HEK293 (cell line): ENCODE measurements around the gene ARHGEF28.

Experiments used
- IKZF3 ChIP-seq: fragments of 450-650 bp; IDR thresholded peaks from 2 replicates; pipeline ENCODE4 v1.5.0; 2018; ENCODE audit warnings: missing biosample characterization, mild to moderate bottlenecking, missing genetic modification characterization, moderate library complexity
- ZBTB8A ChIP-seq: fragments of 450-650 bp; formaldehyde crosslinking; IDR thresholded peaks from 2 replicates; pipeline ENCODE4 v1.5.1; 2016; ENCODE audit warnings: missing biosample characterization, missing genetic modification characterization
- ZFHX2 ChIP-seq: fragments of 450-650 bp; formaldehyde crosslinking; conservative IDR thresholded peaks from 2 replicates; pipeline ENCODE4 v1.5.1; 2016; ENCODE audit warnings: missing biosample characterization, missing genetic modification characterization
- ZNF184 ChIP-seq: fragments of 450-650 bp; IDR thresholded peaks from 2 replicates; pipeline ENCODE4 v1.5.1; 2018; ENCODE audit warnings: missing biosample characterization, mild to moderate bottlenecking, missing genetic modification characterization
- ZNF23 ChIP-seq: fragments of 450-650 bp; formaldehyde crosslinking; IDR thresholded peaks from 2 replicates; pipeline ENCODE4 v1.5.1; 2016; ENCODE audit warnings: missing biosample characterization, missing genetic modification characterization, borderline replicate concordance
- ZNF274 ChIP-seq, 2 experiments: fragments of 200-500 bp in 1 of 2; fragments of 450-650 bp in 1 of 2; sonication (Bioruptor generic) in 1 of 2; formaldehyde crosslinking in 1 of 2; IDR thresholded peaks; 2 replicates each; pipeline versions ENCODE4 v1.5.1 to v1.6.1; 2014 to 2016; ENCODE audit warnings: borderline replicate concordance in 1 of 2, inconsistent platforms in 1 of 2, low read length in 1 of 2, missing biosample characterization in 1 of 2, missing genetic modification characterization in 1 of 2
- ZNF610 ChIP-seq: fragments of 450-650 bp; formaldehyde crosslinking; IDR thresholded peaks from 2 replicates; pipeline ENCODE4 v1.5.1; 2016; ENCODE audit warnings: missing biosample characterization, missing genetic modification characterization, borderline replicate concordance
- ZNF624 ChIP-seq: fragments of 450-650 bp; formaldehyde crosslinking; IDR thresholded peaks from 2 replicates; pipeline ENCODE4 v1.5.1; 2017; ENCODE audit warnings: missing biosample characterization, missing genetic modification characterization
- ZNF768 ChIP-seq: fragments of 450-650 bp; formaldehyde crosslinking; IDR thresholded peaks from 2 replicates; pipeline ENCODE4 v1.5.1; 2018; ENCODE audit warnings: missing biosample characterization, mild to moderate bottlenecking, missing genetic modification characterization
- TF ChIP-seq, protein P1 (sequence below): fragments of 450-650 bp; formaldehyde crosslinking; IDR thresholded peaks from 2 replicates; pipeline ENCODE4 v1.5.1; 2016; ENCODE audit warnings: missing biosample characterization, missing genetic modification characterization
- TF ChIP-seq, protein P2 (sequence below): fragments of 450-650 bp; formaldehyde crosslinking; IDR thresholded peaks from 2 replicates; pipeline ENCODE4 v1.5.1; 2016; ENCODE audit warnings: missing biosample characterization, missing genetic modification characterization

DNA sequence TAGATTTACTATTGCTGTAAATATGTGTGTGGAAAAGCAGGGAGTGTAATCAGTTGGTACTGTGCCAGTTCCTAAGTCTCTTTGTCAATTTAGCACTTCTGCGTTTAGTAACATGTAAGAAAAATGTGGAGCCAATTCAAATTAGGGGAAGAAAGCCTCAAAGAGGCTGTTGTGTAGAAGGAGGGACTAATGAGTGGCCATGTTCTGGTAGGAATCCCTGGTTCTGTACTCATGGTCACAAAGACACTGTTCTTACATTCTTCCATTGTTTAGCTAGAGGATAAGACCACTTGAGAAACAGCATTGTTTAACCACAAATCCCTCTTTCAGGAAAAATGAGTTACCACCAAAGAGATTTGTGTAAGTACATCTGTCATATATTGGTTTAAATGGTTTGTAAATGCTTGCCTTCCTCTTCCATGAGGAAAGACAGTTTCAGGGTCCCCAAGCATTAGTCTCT is 14.9 kb downstream of the ARHGEF28 start:
- TF ChIP-seq ZNF624 (tag by site-specific recombination) (no peak), ZNF274 (IDR thresholded peaks at IDR 0.05; ENCODE audit: low read length) (no peak), ZNF274 (tag by site-specific recombination; IDR thresholded peaks at IDR 0.05; ENCODE audit: borderline replicate concordance) (no peak), IKZF3 (no peak; the same call in 1 of the 2 replicates), ZNF768 (tag by site-specific recombination) (no peak), ZNF23 (tag by site-specific recombination) (no peak), ZFHX2 (tag by site-specific recombination) (no peak), ZBTB8A (tag by site-specific recombination) (no peak), ZNF184 (tag by site-specific recombination) (no peak), ZNF610 (tag by site-specific recombination) (0 out of 2 replicates have a peak, but pooled peaks have one; percentile 11)
- TF ChIP-seq, protein P1, sequence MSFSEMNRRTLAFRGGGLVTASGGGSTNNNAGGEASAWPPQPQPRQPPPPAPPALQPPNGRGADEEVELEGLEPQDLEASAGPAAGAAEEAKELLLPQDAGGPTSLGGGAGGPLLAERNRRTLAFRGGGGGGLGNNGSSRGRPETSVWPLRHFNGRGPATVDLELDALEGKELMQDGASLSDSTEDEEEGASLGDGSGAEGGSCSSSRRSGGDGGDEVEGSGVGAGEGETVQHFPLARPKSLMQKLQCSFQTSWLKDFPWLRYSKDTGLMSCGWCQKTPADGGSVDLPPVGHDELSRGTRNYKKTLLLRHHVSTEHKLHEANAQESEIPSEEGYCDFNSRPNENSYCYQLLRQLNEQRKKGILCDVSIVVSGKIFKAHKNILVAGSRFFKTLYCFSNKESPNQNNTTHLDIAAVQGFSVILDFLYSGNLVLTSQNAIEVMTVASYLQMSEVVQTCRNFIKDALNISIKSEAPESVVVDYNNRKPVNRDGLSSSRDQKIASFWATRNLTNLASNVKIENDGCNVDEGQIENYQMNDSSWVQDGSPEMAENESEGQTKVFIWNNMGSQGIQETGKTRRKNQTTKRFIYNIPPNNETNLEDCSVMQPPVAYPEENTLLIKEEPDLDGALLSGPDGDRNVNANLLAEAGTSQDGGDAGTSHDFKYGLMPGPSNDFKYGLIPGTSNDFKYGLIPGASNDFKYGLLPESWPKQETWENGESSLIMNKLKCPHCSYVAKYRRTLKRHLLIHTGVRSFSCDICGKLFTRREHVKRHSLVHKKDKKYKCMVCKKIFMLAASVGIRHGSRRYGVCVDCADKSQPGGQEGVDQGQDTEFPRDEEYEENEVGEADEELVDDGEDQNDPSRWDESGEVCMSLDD (tag by site-specific recombination), result no peak
- TF ChIP-seq, protein P2, sequence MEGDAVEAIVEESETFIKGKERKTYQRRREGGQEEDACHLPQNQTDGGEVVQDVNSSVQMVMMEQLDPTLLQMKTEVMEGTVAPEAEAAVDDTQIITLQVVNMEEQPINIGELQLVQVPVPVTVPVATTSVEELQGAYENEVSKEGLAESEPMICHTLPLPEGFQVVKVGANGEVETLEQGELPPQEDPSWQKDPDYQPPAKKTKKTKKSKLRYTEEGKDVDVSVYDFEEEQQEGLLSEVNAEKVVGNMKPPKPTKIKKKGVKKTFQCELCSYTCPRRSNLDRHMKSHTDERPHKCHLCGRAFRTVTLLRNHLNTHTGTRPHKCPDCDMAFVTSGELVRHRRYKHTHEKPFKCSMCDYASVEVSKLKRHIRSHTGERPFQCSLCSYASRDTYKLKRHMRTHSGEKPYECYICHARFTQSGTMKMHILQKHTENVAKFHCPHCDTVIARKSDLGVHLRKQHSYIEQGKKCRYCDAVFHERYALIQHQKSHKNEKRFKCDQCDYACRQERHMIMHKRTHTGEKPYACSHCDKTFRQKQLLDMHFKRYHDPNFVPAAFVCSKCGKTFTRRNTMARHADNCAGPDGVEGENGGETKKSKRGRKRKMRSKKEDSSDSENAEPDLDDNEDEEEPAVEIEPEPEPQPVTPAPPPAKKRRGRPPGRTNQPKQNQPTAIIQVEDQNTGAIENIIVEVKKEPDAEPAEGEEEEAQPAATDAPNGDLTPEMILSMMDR (tag by site-specific recombination), result no peak
